Ecto neural progenitor cell (in vitro differentiated cells): ENCODE measurements around the gene RNF150.

Experiments
- DNase-seq: peaks from one replicate; pipeline ENCODE4 v3.0.0-alpha.2; 2018; ENCODE audit warnings: low spot score

The RNF150 gene

DNA sequence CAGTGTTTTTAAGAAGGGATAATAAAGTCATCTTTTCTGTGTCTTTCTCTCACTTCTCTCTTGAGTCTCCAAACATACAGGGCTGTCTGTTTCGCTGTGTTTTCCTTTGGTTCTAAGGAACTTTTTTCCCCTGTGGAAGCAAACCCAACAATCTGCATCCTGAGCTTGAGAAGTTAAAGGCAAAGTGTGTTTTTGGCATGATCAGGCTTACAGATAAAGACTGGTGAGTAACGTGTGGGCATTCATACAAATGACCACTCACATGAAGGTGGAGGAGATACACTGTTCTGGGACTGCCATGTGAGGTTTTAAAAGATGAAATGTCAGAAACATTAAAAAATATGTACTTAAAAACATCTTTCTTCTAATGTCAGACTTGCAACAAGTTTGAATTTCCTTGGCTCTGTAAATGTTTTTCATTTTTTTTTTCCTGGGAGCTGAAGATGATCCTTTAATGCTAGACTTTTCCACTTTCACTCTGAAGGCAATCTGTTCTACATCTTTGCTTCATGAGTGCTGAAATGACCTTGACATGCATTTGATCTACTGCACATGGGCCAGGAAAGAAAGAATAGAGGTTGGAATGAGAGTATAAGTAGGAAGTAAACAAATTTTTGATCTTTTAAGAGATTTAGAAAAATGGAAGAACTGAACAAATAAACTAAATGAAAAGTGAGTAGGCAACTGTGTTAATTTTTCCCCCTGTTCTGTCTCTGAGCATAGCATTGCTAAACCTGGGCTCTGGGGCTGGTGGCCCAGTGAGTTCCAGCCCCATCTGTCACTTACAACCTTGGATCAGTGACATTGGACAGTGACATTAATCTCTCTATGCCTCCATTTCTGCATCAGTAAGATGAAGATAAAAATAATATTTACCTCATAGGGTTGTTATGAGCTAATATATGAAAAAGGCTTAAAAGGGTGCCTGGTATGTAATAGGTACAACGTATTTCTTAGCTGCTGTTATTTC, 226.0 kb downstream of the RNF150 start:
- DNase-seq, result no peak

DNA sequence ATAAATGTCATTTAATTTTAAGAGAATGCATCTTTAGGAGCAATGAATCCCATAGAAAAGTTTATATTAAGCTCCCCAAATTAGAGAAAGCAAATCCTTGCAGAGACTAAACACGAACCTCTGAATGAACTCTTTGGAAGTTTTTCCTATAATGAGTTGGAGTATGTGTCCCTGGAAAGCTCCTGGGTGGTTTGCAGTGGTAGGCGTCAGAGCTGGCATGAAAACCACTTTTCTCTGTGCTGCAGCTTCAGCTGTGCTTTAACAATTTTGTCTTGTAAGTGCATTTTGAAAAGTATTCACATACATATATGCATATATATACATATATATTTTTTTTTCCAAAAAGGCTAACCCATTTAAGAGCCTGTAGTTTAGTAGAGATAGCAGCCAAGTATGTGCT, 228.4 kb downstream of the RNF150 start:
- no peak for DNase-seq

DNA sequence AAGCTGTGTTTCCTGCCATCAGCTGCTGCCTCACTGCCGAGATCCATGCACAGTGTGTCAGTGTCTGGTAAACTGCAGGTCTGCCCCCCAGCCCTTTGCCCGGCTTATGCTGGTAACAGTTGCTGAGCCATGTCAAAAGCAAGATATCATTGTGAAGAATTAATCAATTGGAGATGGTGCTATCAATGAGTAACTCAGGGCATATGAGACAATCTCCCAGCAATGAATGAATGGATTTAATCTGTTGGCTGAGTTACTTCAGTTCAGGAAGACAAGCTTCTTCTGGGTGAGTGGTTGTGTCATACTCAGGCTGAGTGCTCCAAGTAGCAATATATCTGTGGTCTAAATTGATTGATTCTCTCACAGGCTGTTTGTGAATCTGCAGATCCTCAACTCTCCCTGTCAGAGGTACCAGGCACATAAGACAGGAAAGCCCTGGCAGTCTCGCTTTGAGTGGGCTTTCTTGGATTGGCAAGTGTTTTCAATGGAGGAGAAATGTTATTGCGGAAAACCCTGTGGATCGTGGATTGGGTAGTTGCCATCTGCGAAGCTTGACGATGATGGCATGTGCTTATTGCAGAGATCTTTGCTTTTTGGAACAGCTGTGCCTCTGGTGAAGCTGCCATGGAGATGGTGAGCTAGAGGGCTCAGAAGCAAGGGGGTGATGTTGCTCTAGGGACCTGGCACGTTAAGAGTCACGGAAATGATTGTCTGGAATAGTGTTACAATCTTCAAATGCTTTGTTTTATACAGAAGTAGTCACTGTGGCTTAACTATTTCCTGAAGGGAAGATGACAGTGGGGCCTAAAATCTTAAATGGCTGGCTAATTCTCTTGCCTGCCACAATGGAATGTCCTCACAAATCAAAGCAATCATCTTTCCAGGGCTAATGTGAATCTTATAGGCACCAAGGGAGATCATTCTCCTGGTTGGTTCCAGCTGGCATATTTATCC, 229.5 kb downstream of the RNF150 start:
- DNase-seq, result no peak

DNA sequence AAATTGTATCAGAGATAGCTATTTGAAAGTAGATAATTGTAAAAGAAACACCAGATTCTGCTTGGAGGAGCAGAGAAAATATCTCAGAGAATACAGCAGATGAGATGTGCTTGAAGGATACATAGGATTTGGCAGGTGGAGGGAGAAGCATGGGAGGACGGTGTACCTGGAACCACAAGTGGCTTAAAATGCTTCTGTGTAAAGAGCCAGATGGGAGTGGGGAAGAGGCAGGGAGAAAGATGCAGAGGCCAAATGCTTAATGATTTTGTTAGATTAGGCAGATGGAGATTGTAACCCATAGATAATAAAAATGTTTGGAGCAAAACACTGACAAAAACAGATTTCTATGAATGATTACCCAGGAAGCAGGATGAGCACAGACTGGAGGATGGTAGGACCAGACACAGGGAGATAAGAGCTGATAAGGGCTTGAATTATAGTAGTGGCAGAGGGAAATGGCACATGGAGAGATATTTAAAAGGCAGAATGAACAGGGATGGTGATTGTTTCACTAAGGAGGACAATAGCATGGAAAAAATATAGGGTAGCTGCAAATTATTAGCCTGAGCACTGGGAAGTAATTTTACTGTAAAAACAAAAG, 231.4 kb downstream of the RNF150 start:
- no peak for DNase-seq

DNA sequence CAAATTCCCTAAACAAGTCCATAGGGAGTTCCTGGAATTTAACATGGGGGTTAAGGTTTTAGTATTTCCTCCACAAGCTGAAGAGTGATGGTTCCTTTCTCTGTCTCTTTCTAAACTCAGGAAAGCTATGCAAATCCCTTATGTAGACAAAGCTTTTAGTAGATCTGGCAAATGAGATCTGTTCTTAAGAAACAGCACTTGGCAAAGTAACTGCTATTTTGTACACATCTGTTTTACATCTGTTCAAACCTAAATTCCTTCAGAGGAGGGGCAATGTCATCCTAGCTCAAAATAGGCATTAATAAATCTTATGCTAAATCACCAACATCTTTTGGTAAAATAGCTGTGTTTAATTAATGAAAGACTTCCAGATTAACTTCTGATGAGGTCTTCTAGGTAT, 239.3 kb downstream of the RNF150 start:
- no peak for DNase-seq

DNA sequence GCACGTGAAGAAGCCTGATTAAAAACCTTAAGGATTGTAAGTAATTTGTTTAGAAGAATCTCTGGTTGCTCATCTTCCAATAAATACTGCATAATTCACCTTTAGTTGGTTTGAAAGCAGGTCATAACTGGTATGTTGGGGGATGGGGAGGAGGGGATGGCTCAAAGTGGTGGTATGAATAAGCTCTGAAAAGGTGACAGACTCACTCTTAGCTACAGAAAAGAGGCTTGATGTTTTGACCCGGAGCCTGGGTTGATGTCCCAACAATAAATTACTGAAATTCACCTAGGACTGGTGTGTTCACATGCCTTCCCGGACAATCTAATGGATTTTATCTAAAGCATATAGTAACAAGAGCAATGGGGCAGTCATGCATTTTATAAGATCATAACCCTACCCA, 245.2 kb downstream of the RNF150 start:
- DNase-seq, result no peak

DNA sequence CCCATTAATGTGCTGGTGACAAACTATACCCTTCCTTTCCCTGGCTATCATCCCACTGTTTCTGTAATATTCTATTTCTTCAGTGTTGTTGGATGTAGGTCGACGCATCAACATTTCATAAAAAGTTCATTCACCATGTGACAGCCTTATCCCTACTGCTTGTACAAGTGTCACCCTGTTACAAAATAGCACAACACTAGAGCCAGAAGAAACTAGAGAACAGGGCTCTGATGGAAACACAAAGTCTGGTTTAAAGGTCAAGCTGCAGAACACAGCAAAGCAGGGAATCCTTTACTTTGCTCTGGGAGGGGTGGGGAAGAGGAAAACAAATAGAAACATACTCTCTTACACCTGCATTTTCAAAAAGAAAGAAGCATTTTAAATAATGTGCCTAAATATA, 245.8 kb downstream of the RNF150 start:
- no peak for DNase-seq

DNA sequence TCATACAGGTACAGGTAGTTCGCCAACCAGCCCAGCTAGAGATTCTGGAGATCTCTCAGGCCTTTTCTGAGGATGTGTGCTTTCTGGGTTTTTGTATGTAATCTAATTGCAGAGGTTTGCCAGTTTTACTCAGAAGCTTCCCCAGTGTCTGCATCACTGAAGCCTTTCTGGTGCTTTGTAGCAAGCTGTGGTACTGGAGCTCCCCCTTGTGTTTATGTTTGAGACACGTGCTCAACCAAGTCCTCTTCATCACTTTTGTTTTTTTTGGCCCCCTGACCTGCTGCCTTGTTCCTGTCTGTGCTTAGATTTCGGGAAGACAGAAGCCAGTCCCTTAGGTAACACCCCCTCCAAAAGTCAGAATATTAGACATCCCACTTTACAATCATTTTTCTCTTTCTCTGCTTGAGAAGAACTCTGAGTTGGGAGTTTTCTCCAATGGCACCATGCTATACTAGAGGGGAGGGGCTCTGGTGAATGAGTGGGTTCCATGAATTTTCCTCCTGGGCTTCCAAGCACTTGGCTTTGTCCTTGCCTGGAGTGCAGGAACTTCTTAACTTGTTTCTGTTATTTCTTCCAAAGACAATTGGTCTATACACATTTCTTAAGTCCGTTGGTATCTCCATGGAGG, 248.7 kb downstream of the RNF150 start:
- DNase-seq, result peak; percentile 63

DNA sequence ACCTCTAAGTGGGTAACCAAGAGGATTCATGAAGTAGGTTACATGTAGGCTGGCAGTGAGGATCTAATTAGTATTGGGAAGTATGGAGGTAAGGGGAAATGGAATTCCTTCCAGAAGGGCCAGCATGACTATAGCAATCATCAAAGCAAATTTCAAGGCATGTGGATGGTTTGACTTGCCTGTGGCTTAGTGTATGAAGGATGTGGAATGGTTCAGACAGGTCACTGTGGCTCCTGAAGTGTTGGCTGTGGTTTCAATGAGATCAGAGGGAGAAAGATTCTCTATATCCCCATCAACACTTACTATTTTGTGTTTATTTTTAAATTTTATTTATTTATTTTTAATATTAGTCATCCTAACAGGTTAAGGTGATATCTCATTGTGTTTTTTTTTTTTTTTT, 255.5 kb downstream of the RNF150 start:
- no peak for DNase-seq

DNA sequence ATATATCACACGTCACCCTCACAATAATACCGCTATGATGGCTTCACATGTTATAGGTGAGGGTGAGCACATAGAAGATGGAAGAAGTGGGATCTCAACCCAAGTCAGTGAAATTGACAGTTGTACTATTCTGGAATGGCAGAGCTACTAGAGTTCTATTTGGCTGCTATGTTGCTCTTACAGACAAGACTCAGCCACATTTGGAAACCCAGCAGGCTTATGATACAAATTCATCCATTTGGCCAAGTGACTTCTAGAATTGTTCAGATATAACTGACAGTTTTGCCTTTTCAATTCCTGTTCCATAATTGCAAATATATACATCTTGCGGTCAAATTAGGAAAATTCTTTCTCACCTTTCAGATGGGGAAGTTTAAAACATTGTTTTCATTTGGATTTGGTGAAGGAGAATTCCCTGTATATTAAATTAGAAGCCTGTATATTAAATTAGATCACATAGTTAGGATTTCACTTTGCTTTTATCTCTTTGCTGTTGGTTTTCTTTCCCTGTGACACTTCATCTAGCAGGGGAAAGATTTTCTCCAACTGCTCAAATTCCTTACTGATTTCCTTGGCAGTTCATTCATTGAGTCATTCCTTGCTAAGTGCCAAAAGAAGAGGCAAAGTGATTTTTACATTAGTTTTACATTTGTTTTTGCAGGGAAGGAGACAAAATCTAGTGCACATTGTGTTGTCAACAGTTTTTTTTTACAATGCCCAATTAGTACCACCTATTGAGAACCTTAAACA, 256.5 kb downstream of the RNF150 start:
- no peak for DNase-seq

DNA sequence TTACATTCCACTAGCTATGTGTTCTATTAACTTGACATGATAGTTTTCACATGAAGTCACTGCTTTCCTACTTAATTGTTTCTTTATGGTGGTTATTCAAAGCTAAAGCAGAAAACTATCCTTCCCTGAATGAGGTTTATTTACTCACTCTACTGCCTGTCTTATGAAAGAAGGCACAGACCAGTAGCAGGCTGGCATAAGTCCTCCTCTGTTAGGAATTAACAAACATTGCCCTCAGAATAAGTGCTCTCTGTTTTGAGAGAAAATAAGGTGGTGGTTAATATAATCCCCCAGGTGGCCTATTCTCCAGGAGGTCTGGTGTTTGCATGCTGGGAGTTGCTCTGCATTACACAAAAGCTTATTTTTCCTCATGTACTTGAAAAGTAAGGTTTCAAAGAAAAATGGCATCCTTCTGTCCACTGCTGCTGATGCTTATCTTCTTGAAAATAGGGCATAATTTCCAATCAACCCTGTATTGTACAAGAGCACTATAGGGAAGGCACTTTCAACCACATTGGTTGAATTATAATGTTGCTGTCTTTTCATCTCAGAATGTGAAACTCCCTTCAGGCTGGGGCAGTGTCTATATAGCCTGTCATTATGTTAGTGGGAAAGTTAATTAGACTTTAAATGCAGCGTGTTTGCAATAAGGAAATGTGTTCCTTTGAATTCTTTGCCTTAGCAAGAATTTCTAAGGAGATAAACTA, 257.4 kb downstream of the RNF150 start:
- no peak for DNase-seq

DNA sequence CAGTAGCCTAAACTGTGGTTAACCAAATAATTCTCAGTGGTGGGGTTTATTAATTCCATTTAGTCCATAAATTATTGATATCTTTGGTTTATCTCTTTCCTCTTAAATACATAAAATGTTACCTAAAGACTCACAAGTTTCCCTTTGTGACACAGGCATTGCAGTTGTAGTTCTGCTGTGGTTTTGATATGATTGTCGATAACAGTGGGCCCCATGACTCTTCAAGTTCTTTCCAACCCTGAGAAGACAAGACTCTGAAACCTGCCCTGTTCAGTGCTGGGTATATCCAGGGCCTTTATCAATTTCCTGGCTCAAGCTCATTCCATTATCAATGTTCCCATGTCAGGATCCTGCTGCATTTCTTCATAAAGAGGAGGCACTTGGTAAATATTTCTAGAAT, 259.2 kb downstream of the RNF150 start:
- DNase-seq, result no peak

DNA sequence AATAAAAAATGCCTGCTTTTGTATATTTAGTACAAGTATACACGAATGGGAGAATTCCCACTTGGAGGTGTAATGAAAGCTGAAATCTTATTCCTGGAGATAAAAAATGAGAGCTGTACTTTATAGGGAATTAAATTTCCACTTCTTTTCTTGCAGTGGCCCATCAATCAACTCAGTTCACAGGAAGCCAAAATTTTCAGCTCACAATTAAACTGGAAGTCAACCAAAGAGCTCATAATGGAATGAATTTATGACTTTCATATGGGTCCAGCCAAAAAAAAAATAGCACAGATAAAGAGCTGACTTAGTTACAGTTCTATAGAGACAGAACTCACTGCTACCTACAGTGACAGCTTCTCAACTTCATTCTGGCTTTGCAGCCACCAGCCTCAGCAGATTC, 261.9 kb downstream of the RNF150 start:
- DNase-seq, result no peak

DNA sequence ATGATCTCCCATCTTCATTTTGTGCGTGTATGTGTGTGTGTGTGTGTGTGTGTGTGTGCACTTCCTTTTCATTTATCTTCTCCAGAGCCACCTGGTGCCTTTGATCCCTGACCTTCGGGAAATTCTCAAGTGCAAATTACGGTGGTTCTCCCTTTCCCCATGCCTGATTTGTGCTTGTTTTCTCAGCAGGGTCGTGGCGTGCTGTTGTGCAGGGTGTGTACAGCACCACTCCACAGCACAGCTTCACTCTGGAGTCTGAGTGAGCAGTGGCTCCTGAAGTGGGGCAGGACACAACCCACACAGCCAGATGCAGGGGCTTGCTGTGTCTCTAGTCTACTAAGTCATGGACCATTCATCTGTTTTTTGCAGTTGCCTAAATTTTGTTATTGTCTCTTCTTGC, 262.8 kb downstream of the RNF150 start:
- no peak for DNase-seq

DNA sequence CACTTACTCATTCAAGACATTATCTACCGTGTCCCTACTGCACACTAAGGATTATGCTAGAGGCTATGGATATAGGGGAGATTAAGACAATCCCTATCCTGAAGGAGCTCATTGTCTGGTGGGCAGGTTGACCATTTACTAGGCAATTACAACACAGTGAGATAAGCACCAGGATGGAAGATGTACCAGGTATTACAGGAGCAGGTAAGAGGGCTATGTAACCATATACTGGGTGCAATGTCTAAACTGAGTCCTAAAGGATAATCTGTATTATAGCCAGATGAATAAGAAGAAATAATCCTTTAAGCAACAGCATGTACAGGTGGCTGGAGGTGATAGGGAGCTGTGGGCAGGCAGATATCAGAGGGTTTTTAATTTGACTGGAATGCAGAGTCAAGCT, 263.8 kb downstream of the RNF150 start:
- DNase-seq, result no peak

DNA sequence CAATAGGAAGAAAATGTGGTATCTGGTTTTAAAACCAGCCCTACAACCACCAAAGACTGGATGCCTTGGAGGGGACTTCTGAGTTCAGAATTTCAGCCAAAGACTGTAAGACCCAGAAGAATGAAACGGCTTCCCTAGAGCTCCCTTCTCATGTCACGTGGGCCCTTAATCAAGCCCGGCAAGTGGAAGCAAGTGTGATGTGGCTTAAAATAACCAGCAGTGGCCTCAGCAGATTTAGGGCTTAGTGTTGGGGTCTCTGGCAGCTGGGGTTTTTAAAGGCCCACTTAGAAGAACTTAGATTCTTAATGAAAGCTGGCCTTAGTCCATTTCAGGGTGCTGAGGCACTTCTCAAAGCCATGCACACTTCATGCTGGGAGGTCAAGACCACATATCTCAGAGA, 265.9 kb downstream of the RNF150 start:
- no peak for DNase-seq

DNA sequence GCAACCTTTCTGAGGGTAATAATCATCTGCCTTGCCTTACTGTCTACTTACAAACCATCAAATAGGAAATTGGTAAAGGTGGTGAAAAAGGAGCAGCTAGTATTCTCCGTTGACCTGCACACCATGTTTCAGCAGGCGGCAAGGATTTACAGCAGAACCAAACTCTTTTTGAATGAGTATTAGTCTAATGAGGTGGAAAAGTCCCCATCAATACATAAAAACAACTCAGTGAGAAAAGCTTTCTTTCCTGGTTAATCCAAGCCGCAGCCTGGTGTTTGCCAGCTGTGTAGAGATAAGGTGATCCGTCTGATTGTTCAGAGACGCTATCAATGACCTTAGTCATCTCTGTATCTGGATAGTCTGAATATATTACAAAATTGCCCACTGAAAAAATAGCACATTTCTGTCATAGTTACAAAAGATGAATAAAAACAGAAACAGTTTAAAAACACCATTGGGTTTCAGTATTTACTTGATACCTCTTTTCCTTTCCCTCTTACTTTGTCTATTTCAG, 266.7 kb downstream of the RNF150 start:
- no peak for DNase-seq

DNA sequence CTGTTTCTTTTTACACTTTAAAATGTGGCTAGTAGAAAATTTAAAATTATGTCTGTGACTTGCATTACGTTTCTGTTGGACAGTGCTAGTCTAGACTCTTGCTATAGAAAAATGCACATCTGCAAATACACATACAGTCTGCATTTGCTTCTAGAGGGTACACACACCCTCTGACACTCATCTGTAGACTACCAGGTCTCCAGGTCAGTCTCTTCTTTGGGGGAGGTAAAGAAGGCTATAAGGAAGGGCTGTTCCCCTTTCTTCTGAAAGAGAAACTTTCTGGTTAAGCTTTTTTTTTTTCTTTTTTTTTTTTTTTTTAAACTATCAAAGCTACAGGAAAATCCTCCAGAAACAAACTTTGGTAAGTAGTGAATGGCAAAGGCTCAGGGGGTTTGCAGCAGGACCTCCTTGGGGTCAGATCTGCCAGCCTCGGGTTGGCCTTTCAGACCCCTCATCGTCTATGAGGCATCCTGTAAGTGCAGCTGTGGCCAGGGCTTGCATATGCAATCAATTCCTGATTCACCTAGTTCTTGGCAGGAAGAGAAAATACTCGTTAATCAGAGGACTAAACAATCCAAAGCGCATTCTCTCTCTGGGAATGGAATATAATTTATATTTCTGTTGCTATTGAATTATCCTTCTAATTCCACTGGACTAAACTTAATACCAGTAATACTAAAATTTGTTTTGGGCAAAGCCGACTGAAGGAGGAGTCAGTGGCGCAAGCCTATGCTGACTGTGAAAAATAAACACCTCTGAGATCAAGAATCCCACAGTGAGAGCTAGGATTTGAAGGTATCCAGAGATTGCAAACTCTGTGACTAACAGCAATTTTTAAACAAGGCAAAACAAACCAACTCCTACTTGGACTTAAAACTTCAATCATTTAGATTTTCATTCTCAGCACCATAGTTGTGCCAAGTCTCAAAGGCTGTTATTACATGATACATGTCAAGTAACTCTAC, 267.7 kb downstream of the RNF150 start:
- DNase-seq, result no peak

DNA sequence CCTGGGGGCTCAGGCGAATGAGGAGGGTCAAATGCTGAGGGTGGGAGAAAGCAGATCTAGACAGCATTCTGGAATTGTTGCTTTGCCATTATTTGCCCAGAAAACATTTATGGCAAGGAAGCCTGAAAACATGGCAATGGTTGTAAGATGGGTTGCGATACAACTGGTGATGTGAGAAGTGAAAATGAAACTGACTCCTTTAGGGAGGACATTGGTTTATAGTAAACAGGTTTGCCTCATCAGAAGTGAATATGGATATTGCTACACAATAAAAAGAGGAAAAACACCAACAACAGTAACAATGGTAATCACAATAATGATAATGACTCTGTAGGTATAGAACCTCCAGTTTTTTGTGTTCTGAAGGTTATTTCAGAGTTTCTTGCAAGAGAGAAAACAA, 270.1 kb downstream of the RNF150 start:
- DNase-seq, result no peak

DNA sequence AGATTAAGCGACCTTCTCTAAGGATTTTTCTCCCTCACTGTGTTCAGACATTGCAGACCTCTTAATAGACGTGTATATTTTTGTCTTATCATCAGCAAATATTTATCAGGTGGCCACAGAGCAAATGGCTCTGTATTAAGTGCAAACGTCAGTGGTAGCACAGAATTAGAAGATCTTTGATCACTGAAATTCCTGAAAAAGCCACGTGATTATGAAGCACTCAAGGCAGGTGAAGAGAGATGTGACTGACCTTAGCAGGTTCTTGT, 271.2 kb downstream of the RNF150 start:
- no peak for DNase-seq
